ENCODE data around the gene TEAD1. TPM values are rescaled to one million over a fixed set of nuclear protein-coding genes. Genes with fewer than 3 reads are reported as not detected.

Gene TEAD1
- total and polyA plus RNA-seq, 2 donors (not counting 3 experiments of a cell fraction or from before 2014, with no cell fraction given), result 15.3 to 49.0 TPM

DNA sequence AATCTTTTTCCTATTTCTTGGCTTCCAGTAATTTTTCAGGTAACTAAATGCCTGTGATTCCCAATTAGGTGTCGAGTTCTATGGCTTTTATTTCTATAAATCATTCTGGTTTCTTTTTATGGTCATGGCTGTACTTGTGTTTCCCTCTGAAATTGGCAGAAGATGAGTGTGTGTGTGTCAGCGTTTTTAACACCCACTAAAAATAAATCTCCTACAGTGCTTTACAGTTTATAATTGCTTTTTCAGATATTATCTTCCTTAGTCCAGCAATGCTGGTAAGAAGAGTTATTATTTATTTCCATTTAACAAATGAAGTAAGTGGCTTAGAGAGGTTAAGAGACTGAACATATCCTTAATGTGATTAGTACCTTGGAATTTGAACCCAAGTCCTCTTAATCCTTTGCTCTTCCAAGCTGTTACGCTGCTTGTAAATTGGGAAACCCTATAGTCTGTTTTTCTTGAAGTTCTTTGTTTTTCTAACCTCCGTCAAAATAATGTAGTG lies 125.2 kb downstream of the TEAD1 start:
- intact Hi-C loops (cut with micrococcal nuclease), result no loop called here
- Histone ChIP-seq H3K4me1 (ENCODE audit: control insufficient read depth, extremely low read depth, insufficient read depth, low read length) (peaks cover 33% of the 10 kb centered on the region), H3K4me3 (replicated peaks in 1 of 3; ENCODE audit: insufficient read depth in 1 of 3, low read depth in 1 of 3, low read length in 3 of 3) (no peak overlapping the region), H2AFZ (ENCODE audit: low read depth, low read length) (no peak overlapping the region), H3K36me3 (ENCODE audit: control insufficient read depth in 2 of 2, extremely low read depth in 1 of 2, insufficient read depth in 2 of 2, low read length in 2 of 2) (no peaks in the 10 kb centered on the region), H3K9me3 (replicated peaks; ENCODE audit: control insufficient read depth, insufficient read depth, low read length) (no peaks in the 10 kb centered on the region), H3K27ac (ENCODE audit: insufficient read depth, low read depth, low read length) (no peak overlapping the region), H3K9me1 (replicated peaks; ENCODE audit: control insufficient read depth, extremely low read depth, insufficient read depth, low read length) (no peaks in the 10 kb centered on the region), H3K27me3 (ENCODE audit: control insufficient read depth in 2 of 2, insufficient read depth in 2 of 2, low read length in 2 of 2) (no peaks in the 10 kb centered on the region), H3K79me2 (ENCODE audit: control insufficient read depth, insufficient read depth, low read length) (peaks cover 16% of the 10 kb centered on the region), H3K9ac (replicated peaks; ENCODE audit: extremely low read depth, insufficient read depth, low read length) (no peak overlapping the region), H3K4me2 (ENCODE audit: insufficient read depth, low read length) (peak overlapping the region; percentile 51), H4K20me1 (replicated peaks; ENCODE audit: control insufficient read depth, extremely low read depth, insufficient read depth, low read length) (no peaks in the 10 kb centered on the region)
- FAIRE-seq, result no peak
- BruUV-seq (replicated peaks), result no TSS peak
- dilution Hi-C loops (cut with MboI; ENCODE audit: extremely low pct_ligation_motif_present, low sequenced_read_pairs), result no loop called here
- no peak for TF ChIP-seq JUN (IDR thresholded peaks at IDR 0.05; ENCODE audit: borderline replicate concordance, insufficient read depth, insufficient read length, low read depth)
- TF ChIP-seq, protein P1, sequence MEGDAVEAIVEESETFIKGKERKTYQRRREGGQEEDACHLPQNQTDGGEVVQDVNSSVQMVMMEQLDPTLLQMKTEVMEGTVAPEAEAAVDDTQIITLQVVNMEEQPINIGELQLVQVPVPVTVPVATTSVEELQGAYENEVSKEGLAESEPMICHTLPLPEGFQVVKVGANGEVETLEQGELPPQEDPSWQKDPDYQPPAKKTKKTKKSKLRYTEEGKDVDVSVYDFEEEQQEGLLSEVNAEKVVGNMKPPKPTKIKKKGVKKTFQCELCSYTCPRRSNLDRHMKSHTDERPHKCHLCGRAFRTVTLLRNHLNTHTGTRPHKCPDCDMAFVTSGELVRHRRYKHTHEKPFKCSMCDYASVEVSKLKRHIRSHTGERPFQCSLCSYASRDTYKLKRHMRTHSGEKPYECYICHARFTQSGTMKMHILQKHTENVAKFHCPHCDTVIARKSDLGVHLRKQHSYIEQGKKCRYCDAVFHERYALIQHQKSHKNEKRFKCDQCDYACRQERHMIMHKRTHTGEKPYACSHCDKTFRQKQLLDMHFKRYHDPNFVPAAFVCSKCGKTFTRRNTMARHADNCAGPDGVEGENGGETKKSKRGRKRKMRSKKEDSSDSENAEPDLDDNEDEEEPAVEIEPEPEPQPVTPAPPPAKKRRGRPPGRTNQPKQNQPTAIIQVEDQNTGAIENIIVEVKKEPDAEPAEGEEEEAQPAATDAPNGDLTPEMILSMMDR (IDR thresholded peaks at IDR 0.05; ENCODE audit: extremely low read depth in 1 of 2, insufficient read depth in 1 of 2, low read depth in 1 of 2, low read length in 2 of 2), result no peak
- TF ChIP-seq POLR2AphosphoS5 (IDR thresholded peaks at IDR 0.05; ENCODE audit: insufficient read depth, low read depth, low read length), result no peak
- no peak for TF ChIP-seq GATA2 (IDR thresholded peaks at IDR 0.05; ENCODE audit: insufficient read depth, insufficient read length, low read depth, low read length)
- TF ChIP-seq MYC (IDR thresholded peaks at IDR 0.05; ENCODE audit: low read depth, low read length), result no peak
- no peak for TF ChIP-seq EZH2 (IDR thresholded peaks at IDR 0.05; ENCODE audit: borderline replicate concordance, low read depth, low read length, severe bottlenecking)
- no peak for TF ChIP-seq FOS (IDR thresholded peaks at IDR 0.05; ENCODE audit: borderline replicate concordance, insufficient read depth, low read length)
- TF ChIP-seq POLR2A (IDR thresholded peaks at IDR 0.05; ENCODE audit: low read depth, low read length), result no peak
- TF ChIP-seq, protein P2, sequence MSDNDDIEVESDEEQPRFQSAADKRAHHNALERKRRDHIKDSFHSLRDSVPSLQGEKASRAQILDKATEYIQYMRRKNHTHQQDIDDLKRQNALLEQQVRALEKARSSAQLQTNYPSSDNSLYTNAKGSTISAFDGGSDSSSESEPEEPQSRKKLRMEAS (IDR thresholded peaks at IDR 0.05; ENCODE audit: insufficient read depth, insufficient read length), result no peak
- peak; percentile 40 for DNase-seq (ENCODE audit: low read depth, low spot score)
- ChIA-PET POLR2A (no interaction called here), CTCF (interaction anchor here (0.9 to 1.7 kb wide), 6 partner anchors 11 to 468 kb away, joined by 3 to 8 read pairs (median 4); partner anchors contain the start of gene TEAD1)
